Epithelial cell of proximal tubule (primary cell): ENCODE results near the gene MORC2. TPM values are rescaled to one million over a fixed set of nuclear protein-coding genes. Genes with fewer than 3 reads are reported as not detected.
A peak's percentile ranks its signal among the peaks of the same experiment; 100 is the strongest.

Experiments used
- DNase-seq: peaks from one replicate; pipeline ENCODE4 v3.0.0-alpha.2; 2011; ENCODE audit warnings: low read depth
- H3K4me3 ChIP-seq: 2 replicates; pipeline ENCODE4 v1.5.1; 2011; ENCODE audit warnings: low read depth, mild to moderate bottlenecking, low read length
- total RNA-seq: library from RNA; depleted of rRNA; stranded (reverse); fragments of >200 nt; gene quantifications from 2 replicates; pipeline ENCODE4 v1.2.3, GENCODE V29; 2015
- TF ChIP-seq, protein P1 (sequence below): conservative IDR thresholded peaks from 2 replicates; pipeline ENCODE4 v1.5.1; 2012; ENCODE audit warnings: low read depth, mild to moderate bottlenecking, low read length

Gene MORC2
- total RNA-seq, 1 donor from 2014 or later: 7.1 TPM

DNA sequence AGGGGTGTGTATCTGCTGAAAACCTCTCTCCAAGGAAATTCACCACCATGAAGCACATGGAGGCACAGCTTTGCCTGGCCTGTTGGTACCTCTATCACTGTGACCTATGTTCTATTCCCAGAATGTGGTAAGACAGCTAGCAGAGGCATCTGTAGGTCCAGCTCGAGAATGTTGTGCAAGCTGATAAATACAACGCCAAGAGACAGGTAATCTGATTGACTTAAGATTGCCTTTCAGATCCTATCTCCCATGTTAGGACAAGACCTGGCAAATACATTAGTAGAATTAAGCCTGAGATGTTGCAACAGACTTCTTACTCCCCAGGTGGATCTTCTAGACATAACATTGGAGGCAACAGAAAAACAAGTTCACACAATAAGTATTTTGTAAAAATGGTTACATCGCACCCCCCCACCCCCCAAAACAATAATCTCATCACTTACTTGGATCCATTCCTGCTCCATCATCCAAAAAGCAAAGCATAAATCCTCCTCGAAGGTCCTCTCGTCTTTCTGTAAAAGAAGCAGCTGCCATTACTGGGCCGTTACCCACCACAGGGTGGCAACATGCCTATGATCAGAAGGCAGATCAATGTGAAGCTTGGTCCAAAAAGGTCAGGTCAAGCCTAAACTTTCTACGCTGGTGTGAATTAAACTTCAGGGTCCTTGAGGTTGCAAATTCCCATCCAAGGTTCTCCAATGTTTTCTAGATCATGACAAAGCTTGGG is 18.5 kb downstream of the MORC2 start:
- no peak for DNase-seq
- TF ChIP-seq, protein P1, sequence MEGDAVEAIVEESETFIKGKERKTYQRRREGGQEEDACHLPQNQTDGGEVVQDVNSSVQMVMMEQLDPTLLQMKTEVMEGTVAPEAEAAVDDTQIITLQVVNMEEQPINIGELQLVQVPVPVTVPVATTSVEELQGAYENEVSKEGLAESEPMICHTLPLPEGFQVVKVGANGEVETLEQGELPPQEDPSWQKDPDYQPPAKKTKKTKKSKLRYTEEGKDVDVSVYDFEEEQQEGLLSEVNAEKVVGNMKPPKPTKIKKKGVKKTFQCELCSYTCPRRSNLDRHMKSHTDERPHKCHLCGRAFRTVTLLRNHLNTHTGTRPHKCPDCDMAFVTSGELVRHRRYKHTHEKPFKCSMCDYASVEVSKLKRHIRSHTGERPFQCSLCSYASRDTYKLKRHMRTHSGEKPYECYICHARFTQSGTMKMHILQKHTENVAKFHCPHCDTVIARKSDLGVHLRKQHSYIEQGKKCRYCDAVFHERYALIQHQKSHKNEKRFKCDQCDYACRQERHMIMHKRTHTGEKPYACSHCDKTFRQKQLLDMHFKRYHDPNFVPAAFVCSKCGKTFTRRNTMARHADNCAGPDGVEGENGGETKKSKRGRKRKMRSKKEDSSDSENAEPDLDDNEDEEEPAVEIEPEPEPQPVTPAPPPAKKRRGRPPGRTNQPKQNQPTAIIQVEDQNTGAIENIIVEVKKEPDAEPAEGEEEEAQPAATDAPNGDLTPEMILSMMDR: peak; percentile 19
- H3K4me3 ChIP-seq: no peak overlapping the region

DNA sequence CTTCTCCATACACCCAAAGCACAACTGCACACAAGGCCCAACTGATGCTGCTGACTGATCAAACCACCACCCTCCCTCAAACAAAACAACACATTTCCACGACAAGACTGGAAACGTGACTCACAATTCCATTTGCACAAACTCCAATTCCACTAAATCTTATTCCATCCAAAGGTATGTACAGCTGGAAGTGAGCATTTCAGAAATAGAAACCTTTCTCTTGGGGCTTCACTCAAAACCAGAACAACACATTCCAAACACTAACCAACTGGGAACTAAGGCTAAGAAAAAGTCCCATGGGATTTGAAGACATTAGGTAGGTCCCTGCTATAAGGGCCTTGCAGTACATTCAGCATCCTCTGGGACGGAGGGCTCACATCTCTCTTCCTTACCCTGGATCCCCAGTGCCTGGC is 19.6 kb downstream of the MORC2 start:
- no peak for DNase-seq
- H3K4me3 ChIP-seq: no peak overlapping the region
- TF ChIP-seq, protein P1: no peak

DNA sequence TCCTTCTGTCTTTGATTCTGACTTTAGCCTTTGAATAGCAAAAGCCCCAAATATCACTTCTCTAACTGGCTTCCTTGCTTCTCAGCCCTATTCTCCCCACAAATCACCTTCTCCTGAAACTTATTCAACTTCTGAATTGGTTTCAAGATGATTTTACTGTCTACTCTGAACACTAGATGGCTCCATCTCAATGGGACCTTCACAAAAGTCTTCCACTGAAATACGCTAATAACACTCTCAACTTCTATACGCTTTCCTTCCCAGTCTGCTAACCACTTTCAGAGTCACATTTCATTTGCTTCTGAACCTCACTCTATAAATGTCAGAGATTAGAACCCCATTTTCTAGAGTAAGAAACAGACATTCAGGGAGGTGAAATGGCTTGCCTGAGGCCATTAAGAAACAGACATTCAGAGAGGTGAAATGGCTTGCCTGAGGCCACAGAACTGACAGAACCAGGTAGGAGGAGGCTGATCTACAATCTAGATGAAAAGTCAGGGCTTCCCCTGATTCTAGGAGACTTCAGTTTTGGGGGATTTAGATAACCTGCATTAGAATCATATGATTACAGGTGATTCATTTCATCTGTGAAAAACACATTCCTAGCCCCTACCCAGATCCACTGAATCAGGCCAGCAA is 20.6 kb downstream of the MORC2 start:
- TF ChIP-seq, protein P1: peak; percentile 67
- no peak for DNase-seq
- no peak overlapping the region for H3K4me3 ChIP-seq

DNA sequence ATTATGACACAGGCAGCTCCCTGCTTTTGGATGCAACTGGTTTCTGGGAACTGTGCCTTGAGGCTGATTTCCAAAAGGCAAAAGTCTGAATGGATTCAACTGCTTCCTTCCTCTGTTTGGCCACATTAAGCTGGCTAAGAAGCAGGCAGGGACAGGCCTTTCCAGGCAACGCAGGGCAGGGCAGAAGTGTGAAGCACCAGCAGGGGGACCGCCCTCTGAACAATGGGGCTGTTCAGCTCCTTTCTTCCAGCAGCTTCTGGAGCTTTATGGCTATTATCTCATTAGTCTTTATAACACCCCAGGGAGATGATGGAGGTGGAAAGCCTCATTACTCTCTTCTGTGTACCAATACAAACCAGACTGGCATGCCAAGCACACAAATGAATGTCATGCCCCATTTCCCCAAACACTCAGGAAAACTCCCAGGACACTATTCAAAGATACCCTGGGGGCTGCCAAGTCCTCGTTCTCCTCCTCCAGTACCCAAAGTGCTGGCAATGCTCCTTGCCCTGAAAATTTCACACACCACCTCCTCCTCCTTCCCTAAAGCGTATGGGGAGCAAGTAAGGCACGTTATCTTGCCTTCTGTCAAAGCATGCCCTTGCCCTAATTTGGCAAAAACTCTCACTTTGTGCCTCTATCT is 21.3 kb downstream of the MORC2 start:
- TF ChIP-seq, protein P1: no peak
- H3K4me3 ChIP-seq: no peak overlapping the region
- no peak for DNase-seq

DNA sequence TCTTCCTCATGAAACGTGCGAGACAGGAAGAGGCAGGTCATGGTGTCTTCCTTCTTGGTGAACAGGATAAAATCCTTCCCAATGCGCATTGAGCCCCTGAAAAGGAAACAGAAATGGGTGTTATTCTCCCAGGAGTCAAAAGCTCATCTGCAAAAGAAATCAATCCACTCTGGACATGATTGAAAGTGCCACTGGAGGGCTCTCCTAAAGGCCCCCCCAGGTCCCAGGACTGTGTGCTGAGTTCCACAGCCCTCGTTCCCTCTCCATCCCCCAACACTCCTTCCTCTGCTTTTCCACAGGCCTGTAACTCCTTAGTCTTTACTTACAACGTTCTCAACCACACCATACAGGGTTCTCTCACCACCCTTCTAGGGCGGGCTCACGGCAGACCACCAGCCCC is 22.2 kb downstream of the MORC2 start:
- TF ChIP-seq, protein P1: no peak
- DNase-seq: no peak

DNA sequence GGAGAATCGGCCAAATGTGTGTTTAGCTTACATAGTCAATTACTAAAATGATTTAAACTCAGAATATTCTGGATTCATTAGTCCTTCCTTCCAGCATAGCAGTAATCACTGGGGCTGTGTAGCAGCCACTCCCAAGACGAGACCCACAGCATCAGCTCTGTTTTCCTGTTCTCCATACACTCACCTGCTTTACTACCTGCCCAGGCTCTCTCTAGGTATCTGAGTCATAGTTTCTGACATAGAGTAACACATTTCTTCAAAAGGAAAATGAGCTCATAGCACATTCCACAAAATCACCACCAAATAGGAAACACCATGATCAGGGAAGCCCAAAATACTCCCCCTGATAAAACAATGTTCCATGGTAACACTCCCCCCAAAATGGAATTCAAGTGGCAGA is 22.9 kb downstream of the MORC2 start:
- DNase-seq: no peak
- TF ChIP-seq, protein P1: no peak
- no peak overlapping the region for H3K4me3 ChIP-seq

More for the DNA sequence above, 22.2 kb downstream of the MORC2 start:
- no peak overlapping the region for H3K4me3 ChIP-seq
